HG03469 (cell line): ENCODE data around the gene BTG4.

Experiments
- ATAC-seq: cut with Tn5 transposase; IDR thresholded peaks from one replicate; pipeline ENCODE4 v1.9.1; 2021; ENCODE audit warnings: mild to moderate bottlenecking, moderate library complexity, moderate number of reproducible peaks; ENCODE audit not compliant: unreplicated experiment

Gene BTG4

DNA sequence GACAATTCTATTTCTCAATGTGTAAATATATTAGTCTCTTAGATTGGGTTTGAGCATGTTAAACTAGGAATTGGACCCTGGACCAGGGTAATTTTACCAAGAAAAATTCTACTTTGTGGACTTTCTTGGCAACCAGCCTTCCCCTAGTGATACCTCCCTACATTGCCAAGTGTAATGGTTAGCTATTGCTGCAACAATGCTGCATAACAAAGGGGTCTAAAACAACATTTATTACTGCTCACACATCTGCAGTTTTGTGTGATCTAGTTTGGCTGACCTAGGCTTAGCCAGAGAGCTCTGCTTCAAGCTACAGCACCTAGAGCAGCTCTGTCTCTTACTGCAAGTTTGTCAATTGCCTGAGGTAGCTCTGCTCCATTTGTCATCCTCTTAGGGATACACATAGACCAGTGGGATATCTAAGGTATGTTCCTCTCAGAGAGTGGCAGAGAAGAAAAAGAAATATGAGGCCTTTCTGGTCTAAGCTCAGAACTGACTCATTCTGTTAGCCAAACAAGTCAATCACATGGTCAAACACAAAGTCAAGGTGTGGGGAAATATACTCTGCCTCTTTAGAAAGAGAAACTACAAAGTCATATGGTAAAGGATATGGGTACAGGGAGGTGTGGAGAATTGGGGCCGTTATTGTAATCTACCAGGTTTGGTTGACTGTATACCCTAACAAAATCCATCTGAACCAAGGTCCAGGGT is 26.4 kb upstream of the BTG4 start:
- no peak for ATAC-seq

DNA sequence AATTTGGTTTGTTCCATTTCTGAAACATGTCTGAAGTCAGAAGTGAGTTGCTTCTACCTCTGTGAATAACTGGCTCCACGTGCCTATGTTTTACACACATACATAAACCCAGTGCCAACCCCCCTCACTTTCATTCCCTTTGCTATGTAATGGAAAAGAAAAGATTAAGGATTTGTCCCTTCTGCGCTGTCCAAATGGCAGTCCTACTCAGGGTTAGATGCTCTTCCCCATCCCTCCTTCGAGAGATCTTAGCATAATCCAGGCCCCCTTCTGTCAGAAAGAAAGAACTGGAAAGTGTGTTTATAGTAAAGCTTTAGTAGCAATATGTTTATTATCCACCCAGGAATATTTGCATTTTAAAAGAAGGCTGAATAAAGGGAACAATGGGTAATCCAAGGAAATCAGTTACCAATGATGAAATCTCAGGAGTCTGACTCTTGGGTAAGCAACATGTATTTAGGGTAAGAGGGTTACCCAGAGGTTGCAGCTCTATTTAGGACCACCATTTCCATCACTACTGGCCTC is 25.2 kb upstream of the BTG4 start:
- no peak for ATAC-seq

DNA sequence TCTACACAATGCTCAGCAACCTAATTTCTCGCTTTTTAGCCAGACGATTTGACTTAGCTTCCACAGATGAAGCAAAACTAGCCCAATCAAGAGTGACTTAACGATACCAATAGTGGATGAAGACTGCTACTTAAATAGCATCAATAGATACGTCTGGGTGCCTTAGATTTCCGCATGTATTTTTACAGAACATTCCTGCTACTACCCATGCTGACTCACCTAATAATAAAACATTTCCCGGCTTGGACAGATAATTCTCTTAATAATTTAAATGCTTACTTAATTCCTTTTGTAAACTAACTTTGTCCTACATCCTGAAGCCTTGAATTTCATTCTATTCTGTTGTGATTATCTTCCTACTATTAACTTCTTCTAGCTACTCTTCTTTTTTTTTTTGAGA is 23.1 kb upstream of the BTG4 start:
- no peak for ATAC-seq

DNA sequence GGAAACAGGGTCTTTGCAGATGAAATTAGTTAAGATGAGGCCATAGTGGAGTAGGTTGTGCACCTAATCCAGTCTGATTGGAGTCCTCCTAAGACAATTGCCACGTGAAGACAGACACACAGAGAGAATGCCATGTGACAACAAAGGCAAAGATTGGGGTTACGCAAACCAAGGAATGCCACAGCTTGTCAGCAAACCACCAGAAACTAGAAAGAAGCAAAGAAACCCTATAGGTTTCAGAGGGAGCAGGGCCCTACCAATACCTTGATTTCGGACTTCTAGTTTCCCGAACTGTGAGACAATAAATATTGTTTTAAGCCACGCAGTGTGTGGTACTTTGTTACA is 20.2 kb upstream of the BTG4 start:
- ATAC-seq = no peak

DNA sequence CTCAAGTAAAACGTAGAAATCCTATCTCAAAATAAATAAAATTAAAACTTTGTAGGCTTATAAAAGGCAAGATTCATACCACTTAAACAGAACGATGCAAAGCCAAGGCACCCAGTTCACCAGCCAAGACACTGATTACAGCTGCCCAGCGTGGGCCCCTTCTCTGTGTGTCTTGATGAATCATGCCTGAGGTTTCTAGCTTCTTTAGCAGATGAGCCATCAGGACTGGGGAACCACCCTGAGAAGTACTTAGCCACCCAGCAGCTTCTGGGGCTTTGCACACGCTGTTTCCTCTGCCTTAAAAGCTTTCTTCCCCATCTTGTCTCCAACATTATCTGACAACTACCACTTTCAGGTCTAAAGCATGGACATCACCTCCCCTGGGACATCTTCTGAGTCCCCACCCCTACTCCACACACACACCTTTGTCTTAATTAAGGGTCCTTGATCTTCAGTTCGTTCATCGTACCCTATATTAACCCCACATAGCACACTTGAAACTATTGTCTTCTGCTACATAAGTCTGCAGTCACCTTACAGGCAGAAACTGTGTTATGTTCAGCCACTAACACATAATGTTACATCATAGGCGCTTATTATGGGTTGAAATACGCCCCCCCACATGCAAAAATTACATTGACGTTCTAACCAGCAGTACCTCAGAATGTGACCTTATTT is 19.6 kb upstream of the BTG4 start:
- peak; percentile 70 for ATAC-seq

DNA sequence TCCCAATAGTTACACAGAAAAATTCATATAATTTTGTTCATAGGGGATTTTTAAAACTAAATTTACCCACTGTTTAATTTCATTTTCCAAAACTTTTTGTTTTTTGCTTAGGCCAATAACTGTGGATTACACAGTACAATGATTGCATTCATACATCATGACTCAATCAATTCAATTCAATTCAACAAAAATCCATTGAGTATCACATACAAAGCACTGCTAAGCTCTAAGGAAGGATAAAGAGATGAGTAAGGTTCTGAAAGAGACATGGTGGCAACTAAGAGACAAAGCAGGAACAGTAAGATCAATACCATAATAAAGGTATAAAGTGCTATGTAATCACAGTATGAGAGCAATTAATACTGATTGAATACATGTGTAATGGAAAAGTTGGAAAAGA is 18.9 kb upstream of the BTG4 start:
- ATAC-seq = no peak

DNA sequence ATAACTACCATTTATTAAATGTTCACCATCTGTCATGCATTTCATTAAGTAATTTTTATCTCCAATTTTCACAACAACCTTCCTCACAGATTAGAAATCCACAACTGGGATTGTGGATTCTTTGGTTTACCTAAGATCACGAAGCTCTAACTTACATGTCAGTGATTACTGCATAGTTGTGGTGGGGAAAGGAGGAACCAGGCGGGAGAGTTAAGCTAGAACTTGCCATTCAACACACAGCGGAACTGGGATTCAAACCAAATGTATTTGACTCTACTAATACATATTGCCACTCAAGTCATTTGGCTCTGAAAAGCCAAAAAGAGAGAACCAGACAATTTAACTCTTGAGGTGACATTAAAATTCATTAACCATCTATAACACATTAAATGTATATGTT is 17.9 kb upstream of the BTG4 start:
- ATAC-seq = no peak

DNA sequence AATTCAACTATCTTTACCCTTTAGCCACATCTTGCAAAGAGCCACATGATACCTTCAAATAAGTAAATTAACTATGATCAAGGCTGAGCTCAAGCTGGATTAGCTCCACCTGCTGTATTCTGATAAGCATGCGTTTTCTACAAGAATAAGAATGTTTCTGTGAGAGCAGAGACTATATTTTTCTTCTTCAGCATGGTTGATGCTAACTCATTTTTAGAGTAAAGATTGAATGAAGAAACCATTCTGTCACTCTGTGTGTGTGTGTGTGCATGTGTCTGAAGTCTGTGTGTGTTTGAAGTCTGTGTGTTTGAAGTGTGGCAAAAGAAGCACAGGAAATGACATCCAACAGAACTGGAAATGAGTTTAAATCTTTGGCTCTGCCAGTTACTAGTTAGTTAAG is 16.4 kb upstream of the BTG4 start:
- no peak for ATAC-seq

DNA sequence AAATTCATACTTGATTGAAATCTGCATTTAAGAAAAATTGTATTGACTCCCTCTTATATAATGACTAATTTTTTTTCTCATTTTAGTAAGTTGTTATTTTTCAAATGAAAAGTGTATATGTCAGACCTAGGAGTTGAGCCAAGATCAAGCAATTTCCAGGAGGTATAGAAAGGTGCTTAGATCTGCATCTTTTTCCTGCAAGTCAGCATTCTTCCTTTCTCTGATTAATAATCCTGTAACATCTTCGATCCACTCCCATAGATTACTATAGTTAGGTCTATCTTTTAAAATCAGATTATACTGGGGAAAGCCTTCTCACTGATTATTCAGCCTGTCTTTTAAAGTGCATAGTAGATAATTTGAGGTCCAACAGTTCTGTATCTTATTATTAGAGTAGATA is 15.1 kb upstream of the BTG4 start:
- no peak for ATAC-seq

DNA sequence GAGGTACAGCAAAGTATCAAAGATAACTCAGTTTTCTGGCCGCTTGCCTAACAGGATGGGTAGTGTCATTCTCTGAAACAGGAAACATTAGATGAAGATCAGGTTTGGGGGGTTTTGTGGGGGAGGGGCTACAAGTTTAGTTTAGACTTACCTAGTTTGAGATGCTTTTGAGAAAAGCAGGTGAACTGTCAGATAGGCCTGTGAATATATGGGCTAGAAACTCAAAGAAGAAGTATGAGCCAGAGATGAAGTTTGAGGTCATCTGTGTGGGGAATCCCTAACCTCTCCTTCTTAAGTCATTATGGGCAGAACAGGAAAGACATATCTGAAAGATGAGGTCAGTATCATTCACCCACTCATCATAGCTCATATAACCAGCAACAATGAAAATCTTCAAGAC is 14.3 kb upstream of the BTG4 start:
- no peak for ATAC-seq

DNA sequence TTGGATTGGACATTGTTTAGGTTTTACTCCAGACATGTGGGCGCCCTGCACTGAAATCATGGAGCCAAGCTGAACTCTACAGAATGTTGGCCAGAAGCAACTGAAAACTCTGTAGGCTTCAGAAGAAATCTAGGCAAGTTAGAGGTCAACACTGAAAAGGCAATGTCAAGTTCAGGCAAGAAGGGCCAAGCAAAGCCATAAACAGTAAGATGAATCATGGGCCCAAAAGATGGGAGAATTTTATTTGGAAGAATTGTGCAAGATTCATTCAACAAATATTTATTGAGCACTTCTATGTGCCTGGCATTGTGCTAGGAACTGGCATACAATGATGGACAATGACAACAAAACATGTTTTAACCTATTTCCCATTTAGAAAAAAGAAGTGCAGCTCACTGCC is 13.3 kb upstream of the BTG4 start:
- ATAC-seq = no peak

DNA sequence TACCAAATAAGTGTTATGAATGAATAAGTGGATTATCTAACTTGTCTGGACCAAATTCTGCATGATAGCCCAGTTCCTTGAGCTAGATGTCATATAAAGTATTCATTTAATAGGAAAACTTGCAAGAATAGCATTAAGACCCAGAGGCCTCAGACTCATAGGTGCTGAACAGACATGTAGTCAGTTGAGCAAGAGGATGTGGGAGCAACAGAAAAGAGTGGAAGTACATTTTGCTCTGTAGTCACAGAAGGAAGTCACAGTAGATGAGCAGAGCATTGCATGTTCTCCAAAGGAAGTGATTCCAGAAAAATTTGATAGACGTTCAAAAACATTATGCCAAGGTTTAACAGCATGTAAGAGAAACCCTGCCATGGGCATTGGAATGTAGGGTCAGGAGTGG is 11.9 kb upstream of the BTG4 start:
- ATAC-seq = no peak

DNA sequence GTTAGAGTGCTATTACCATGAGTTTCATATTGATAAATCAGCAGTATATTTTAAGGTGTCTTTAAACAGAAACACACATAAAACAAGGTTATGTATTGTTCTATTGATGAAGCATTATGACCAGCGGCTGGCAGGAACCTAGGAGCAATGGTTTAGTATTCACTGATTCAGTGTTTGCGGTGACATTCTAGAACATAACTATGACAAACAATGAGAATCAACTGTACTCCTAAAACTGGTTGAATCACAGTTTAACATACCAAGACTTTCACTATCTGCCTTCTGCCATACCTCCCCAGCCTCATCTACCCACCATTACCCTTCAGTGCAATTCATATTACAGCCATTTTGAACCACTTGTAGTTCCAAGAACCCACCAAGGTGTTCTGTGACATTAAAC is 11.2 kb upstream of the BTG4 start:
- ATAC-seq = no peak

DNA sequence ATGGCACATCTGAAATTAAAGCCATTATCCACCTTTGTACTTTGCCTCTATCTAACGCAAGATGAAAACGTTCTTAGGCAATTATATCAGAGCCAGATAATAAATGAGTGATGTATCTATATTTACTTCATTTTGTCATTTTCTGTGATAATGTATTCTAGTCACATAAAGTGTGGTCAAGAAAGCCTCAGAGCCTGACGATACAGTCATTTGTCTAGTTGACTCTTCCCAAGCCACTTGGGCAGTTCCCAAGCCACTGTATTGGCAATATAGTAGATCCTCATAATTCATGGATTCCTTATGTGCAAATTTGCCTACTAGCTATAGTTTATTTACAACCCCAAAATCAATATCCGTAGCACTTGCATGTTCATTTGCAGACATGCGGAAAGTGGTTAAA is 10.2 kb upstream of the BTG4 start:
- ATAC-seq = no peak

DNA sequence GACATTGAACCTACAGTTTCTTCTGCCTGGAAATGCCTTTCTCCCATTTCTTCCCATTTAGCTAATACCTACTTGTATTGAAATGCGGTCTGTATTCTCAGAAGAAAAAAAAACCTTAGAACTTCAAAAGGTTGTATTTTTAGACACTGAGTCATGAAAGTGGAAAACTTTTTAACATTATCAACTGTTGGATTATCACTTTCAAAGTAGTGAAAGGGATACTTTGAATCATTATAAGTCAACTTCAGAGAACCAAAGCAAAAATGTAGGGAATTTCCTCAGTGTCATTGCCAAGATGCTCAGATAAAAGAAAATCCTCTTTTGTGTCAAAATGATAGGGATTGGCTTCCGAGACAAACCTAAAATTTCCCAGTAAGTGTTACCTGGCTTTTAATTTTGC is 8.9 kb upstream of the BTG4 start:
- ATAC-seq = no peak

DNA sequence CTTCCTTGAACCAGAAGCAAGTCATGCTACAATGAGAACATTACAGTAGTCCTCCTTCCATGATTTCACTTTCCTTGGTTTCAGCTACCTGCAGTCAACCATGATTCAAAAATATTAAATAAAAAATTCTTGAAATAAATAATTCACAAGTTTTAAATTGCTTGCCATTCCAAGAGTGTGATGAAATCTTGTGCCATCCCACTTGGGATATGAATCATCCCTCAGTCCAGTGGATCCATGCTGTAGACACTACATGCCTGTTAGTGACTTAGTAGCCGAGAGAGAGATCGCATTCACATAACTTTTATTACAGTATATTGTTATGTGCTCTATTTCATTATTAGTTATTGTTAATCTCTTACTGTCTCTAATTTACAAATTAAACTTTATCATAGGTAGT is 8.4 kb upstream of the BTG4 start:
- ATAC-seq = no peak

DNA sequence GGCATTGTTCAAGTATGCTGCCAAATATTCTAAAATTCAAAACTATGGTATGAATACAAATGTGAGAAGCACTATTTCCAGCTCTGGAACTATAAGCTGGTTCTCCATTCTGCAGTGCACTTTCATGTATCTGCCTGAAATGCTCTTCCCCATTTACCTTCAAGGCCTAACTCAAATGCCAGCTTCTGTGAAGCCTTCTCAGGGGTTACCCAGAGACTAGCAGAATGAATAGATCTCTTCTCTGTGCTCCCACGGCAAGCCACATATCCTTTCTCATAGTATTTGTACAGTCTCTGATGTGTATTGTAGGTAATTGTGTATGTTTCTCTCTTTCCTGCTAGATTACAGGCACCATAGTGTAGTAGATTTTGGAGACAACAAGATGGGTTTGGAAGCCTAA is 6.5 kb upstream of the BTG4 start:
- no peak for ATAC-seq

DNA sequence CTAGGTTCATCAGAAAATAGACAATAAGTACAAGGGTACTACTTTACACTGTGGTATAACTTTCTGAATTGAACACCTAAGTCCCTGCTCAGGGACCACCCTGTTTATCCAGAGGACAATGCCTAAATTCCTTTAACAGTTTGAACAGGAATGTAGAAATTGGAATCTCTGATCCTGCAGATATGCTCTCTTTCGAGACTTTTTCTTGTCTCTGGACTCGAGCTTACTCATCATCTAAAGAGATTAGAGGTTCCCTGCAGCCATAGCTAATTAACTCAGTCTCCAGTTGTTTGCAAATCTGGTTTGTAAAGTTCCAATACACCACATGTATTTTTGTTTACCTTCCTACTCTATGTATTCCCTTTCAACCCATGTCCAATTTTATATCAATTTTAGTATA is 3.4 kb upstream of the BTG4 start:
- ATAC-seq = no peak

DNA sequence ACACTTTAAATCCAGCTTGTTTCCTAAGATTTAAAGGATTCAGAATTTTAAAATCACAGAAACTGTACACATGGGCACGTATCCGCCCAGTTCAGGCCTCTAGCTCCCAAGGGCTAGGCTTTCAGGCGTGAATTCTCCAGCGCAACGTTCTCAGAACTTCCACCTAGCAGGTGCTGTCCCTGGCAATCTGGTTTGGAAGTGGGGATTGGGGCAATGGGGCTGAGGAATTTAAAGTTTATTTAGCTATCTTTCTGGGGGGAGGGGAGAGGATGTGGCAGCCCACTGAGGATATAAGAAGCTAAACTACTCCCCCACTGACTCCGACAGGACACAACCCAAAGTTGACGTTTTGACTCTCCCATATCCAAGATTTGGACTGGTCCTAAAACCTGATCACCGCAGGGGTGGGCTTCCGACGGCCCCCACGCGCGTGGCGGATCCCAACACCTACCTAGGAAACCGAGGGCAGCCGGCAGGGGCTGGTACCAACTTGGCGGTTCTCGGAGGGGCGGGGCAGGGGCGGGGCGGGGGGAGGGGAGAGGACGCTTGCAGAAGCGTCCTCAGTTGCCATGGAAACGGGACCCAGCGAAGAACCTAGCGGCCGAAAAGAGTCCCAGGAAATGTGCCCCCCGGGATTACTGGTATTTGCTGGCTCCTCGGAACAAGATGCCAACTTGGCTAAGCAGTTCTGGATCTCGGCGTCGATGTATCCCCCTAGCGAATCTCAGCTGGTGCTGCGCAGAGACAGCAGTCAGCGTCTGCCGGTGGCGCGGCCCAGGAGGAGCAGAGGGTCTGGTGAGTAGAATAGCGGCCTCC is 2.2 kb upstream of the BTG4 start, which contains the start of gene HOATZ:
Gene HOATZ, plus strand, starts transcription at position 563 of the 816 bp plus-strand sequence. Its CDS starts 7 bp downstream, at position 570.
- no peak for ATAC-seq

DNA sequence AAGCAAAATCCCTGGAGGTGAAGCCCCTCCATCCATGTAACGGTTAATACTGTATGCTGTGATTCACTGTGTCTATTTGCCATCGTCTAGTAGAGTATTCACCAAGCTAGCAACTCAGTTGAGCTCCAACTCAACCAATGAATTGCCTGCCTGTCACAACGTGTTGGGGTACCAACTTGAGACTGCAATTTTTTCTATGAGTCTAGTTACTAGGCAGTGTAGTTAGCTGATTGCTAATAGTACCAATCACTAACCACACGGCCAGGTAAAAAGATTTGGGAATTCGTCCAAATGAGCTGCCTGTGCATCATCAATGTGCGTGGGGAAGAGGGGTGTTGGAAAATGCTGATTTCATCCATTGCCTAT is 1.0 kb upstream of the BTG4 start:
- ATAC-seq = no peak

DNA sequence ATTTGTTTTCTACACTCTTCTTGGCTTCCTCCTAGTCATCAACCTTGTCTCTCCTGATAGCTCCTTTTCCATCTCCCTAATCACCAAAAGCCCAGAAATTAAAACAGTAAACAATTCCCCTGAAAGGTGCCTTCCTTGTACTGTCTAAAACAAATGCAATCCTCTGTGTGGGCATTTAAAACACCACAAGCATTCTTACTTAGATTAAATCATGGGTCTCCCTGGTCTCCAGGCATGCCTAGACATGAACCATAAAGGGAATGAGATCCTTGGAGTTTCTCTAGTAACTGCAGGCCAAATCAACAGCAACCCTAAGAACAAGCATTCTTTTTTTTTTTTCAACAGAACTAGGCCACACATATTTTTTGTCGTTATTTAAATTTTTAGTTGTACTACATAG is 1.9 kb downstream of the BTG4 start:
- no peak for ATAC-seq

DNA sequence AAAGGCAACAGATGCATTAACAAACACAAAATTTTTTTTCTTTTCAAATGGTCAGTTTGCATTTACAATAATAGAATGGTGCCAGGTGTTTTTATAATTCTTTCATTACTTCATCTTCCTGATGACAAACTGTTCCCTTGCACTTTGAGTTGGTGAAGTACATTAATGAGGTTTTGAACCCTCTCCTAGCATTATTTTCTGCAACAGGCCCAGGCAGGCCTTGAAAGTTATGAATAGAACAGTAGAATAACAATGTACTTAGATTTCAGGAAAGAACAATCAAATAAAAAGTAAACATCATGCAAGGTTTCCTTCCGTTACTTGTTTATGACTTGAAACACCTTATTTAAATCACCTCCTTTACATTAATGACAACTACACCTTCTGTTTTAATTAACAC is 9.6 kb downstream of the BTG4 start:
- ATAC-seq = no peak
